GM19043 (cell line): Measurements from ENCODE around the gene IWS1.

Source experiments
- ATAC-seq: cut with Tn5 transposase; IDR thresholded peaks from one replicate; pipeline ENCODE4 v1.9.1; 2021; ENCODE audit warnings: low read depth; ENCODE audit not compliant: unreplicated experiment

IWS1 gene

GRCh38 chr2:127506510-127506909, 19.8 kb downstream of the IWS1 start:
- no peak for ATAC-seq

- no peak for ATAC-seq
Measured at GRCh38 chr2:127504552-127505430, 21.5 kb downstream of the IWS1 start.

- no peak for ATAC-seq
Measured at GRCh38 chr2:127503491-127503890, 22.8 kb downstream of the IWS1 start.

GRCh38 chr2:127498386-127498785, 27.9 kb downstream of the IWS1 start:
- no peak for ATAC-seq

- ATAC-seq: no peak
Measured at GRCh38 chr2:127490283-127490682, 36.0 kb downstream of the IWS1 start.

- ATAC-seq: no peak
Measured at GRCh38 chr2:127486247-127487058, 39.8 kb downstream of the IWS1 start.

- no peak for ATAC-seq
Measured at GRCh38 chr2:127485694-127486071, 40.6 kb downstream of the IWS1 start.

- no peak for ATAC-seq
Measured at GRCh38 chr2:127485051-127485693, 41.1 kb downstream of the IWS1 start.

GRCh38 chr2:127482031-127482430, 44.3 kb downstream of the IWS1 start:
- no peak for ATAC-seq

- no peak for ATAC-seq
Measured at GRCh38 chr2:127479866-127480743, 46.2 kb downstream of the IWS1 start.

- ATAC-seq: no peak
Measured at GRCh38 chr2:127479219-127479825, 47.0 kb downstream of the IWS1 start.

- ATAC-seq: no peak
Measured at GRCh38 chr2:127475788-127476187, 50.5 kb downstream of the IWS1 start.

- no peak for ATAC-seq
Measured at GRCh38 chr2:127472268-127472667, 54.0 kb downstream of the IWS1 start.

- ATAC-seq: no peak
Measured at GRCh38 chr2:127471286-127471988, 54.9 kb downstream of the IWS1 start.

GRCh38 chr2:127469974-127470373, 56.3 kb downstream of the IWS1 start:
- no peak for ATAC-seq

GRCh38 chr2:127469051-127469450, 57.2 kb downstream of the IWS1 start:
- ATAC-seq: no peak

GRCh38 chr2:127465258-127465657, 61.0 kb downstream of the IWS1 start:
- no peak for ATAC-seq

- no peak for ATAC-seq
Measured at GRCh38 chr2:127464470-127465257, 61.6 kb downstream of the IWS1 start.
